B cell (primary cell): ENCODE data around the gene MEIS2.

Source experiments
- EZH2 ChIP-seq: IDR thresholded peaks from 2 replicates; pipeline ENCODE4 v1.6.1; 2012; ENCODE audit warnings: borderline replicate concordance, low read depth, mild to moderate bottlenecking, moderate library complexity, low read length; ENCODE audit not compliant: insufficient read depth, poor library complexity, severe bottlenecking
- TF ChIP-seq, protein P1 (sequence below): fragments of 200-600 bp; IDR thresholded peaks from one replicate; pipeline ENCODE4 v1.8.0; 2022; ENCODE audit warnings: antibody characterized with exemption, mild to moderate bottlenecking

GRCh38 chr15:36844534-36844998, 255.8 kb downstream of the MEIS2 start:
- TF ChIP-seq, protein P1, sequence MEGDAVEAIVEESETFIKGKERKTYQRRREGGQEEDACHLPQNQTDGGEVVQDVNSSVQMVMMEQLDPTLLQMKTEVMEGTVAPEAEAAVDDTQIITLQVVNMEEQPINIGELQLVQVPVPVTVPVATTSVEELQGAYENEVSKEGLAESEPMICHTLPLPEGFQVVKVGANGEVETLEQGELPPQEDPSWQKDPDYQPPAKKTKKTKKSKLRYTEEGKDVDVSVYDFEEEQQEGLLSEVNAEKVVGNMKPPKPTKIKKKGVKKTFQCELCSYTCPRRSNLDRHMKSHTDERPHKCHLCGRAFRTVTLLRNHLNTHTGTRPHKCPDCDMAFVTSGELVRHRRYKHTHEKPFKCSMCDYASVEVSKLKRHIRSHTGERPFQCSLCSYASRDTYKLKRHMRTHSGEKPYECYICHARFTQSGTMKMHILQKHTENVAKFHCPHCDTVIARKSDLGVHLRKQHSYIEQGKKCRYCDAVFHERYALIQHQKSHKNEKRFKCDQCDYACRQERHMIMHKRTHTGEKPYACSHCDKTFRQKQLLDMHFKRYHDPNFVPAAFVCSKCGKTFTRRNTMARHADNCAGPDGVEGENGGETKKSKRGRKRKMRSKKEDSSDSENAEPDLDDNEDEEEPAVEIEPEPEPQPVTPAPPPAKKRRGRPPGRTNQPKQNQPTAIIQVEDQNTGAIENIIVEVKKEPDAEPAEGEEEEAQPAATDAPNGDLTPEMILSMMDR: no peak
- TF ChIP-seq EZH2: no peak
